WTC11 (cell line): Measurements from ENCODE around the gene MCUR1. TPM values are rescaled to one million over a fixed set of nuclear protein-coding genes. Genes with fewer than 3 reads are reported as not detected.
"Not testable (repeated sequence)": the region's sequence is repeated elsewhere in the genome, so short reads cannot be mapped to it uniquely, and the experiment has no call there.

Source experiments
- ATAC-seq: fragments of 200-7000 bp; cut with Tn5 transposase; 2 replicates; pipeline ENCODE4 v1.10.0; 2021; ENCODE audit warnings: mild to moderate bottlenecking, moderate library complexity
- CTCF ChIA-PET: fragments of 300-600 bp; sonication (Branson Sonifier 250); formaldehyde crosslinking; loops from one replicate; lab custom pipeline; 2021; ENCODE audit warnings: antibody characterized with exemption; lab: Charles Lee
- POLR2A ChIA-PET: fragments of 350-600 bp; sonication (Branson Sonifier 250); formaldehyde crosslinking; loops from one replicate; lab custom pipeline; 2021; ENCODE audit warnings: antibody characterized with exemption; lab: Charles Lee
- DNase-seq: peaks from one replicate; pipeline ENCODE4 v3.0.0; 2021; ENCODE audit warnings: low spot score
- H3K27ac Mint-ChIP-seq: 2 replicates; pipeline ENCODE4 v1.8.0; 2021; ENCODE audit warnings: mixed read lengths
- H3K27me3 Mint-ChIP-seq: 2 replicates; pipeline ENCODE4 v1.8.0; 2021; ENCODE audit warnings: low read depth, mild to moderate bottlenecking, moderate library complexity, mixed read lengths
- H3K36me3 Mint-ChIP-seq: 2 replicates; pipeline ENCODE4 v1.8.0; 2021; ENCODE audit warnings: mixed read lengths
- H3K4me1 Mint-ChIP-seq: 2 replicates; pipeline ENCODE4 v1.8.0; 2022; ENCODE audit warnings: mixed read lengths
- H3K4me3 Mint-ChIP-seq: 2 replicates; pipeline ENCODE4 v1.8.0; 2021; ENCODE audit warnings: mild to moderate bottlenecking, moderate library complexity, mixed read lengths
- H3K9me3 Mint-ChIP-seq: 2 replicates; pipeline ENCODE4 v1.8.0; 2021; ENCODE audit warnings: mixed read lengths
- CBFB ChIP-seq: sonication (generic); formaldehyde crosslinking; IDR thresholded peaks from 2 replicates; pipeline ENCODE4 v1.8.1; 2022; ENCODE audit warnings: mild to moderate bottlenecking, low read depth, missing genetic modification reagents
- GRHL2 ChIP-seq: fragments of 250-450 bp; sonication (Bioruptor Pico); IDR thresholded peaks from 2 replicates; pipeline ENCODE4 v1.8.0; 2022; ENCODE audit warnings: mild to moderate bottlenecking, moderate library complexity; ENCODE audit not compliant: insufficient replicate concordance, severe bottlenecking
- JAZF1 ChIP-seq: fragments of 250-450 bp; sonication (Bioruptor Pico); IDR thresholded peaks from 2 replicates; pipeline ENCODE4 v1.9.0; 2021; ENCODE audit warnings: moderate library complexity, mild to moderate bottlenecking, inconsistent platforms
- MXD4 ChIP-seq: fragments of 250-450 bp; sonication (Bioruptor Pico); IDR thresholded peaks from 2 replicates; pipeline ENCODE4 v1.8.0; 2021; ENCODE audit warnings: mild to moderate bottlenecking, moderate library complexity, borderline replicate concordance
- RELA ChIP-seq: sonication (generic); formaldehyde crosslinking; IDR thresholded peaks from 2 replicates; pipeline ENCODE4 v1.8.1; 2022; ENCODE audit warnings: missing genetic modification reagents, mild to moderate bottlenecking, borderline replicate concordance
- SMAD3 ChIP-seq: sonication (generic); formaldehyde crosslinking; IDR thresholded peaks from 2 replicates; pipeline ENCODE4 v1.8.0; 2022; ENCODE audit warnings: missing genetic modification reagents, mild to moderate bottlenecking, borderline replicate concordance
- SOX15 ChIP-seq: fragments of 250-450 bp; sonication (Bioruptor Pico); IDR thresholded peaks from 2 replicates; pipeline ENCODE4 v1.9.0; 2021; ENCODE audit warnings: mild to moderate bottlenecking
- TCF7 ChIP-seq: sonication (generic); formaldehyde crosslinking; IDR thresholded peaks from 2 replicates; pipeline ENCODE4 v1.8.0; 2022; ENCODE audit warnings: mild to moderate bottlenecking, low read depth, missing genetic modification reagents, moderate library complexity
- ZNF671 ChIP-seq: fragments of 250-450 bp; sonication (Bioruptor Pico); IDR thresholded peaks from 2 replicates; pipeline ENCODE4 v1.8.0; 2021; ENCODE audit warnings: mild to moderate bottlenecking
- total RNA-seq: library from RNA; stranded (reverse); gene quantifications from 3 replicates; pipeline ENCODE4 v1.2.3, GENCODE V29; 2021
- TF ChIP-seq, protein P1 (sequence below): sonication (generic); formaldehyde crosslinking; conservative IDR thresholded peaks from 2 replicates; pipeline ENCODE4 v1.8.1; 2023; ENCODE audit warnings: mild to moderate bottlenecking, low read depth, missing genetic modification reagents, moderate library complexity
- TF ChIP-seq, protein P2 (sequence below): fragments of 250-450 bp; sonication (Bioruptor Pico); IDR thresholded peaks from 2 replicates; pipeline ENCODE4 v1.9.0; 2021; ENCODE audit warnings: mild to moderate bottlenecking
- TF ChIP-seq, protein P3 (sequence below): sonication (generic); formaldehyde crosslinking; IDR thresholded peaks from 2 replicates; pipeline ENCODE4 v1.8.1; 2022; ENCODE audit warnings: mild to moderate bottlenecking, missing genetic modification reagents, moderate library complexity, borderline replicate concordance
- TF ChIP-seq, protein P4 (sequence below): fragments of 250-450 bp; sonication (Bioruptor Pico); IDR thresholded peaks from 2 replicates; pipeline ENCODE4 v1.8.0; 2021; ENCODE audit warnings: mild to moderate bottlenecking
- TF ChIP-seq, protein P5 (sequence below): sonication (generic); formaldehyde crosslinking; IDR thresholded peaks from 2 replicates; pipeline ENCODE4 v1.8.0; 2022; ENCODE audit warnings: mild to moderate bottlenecking, missing genetic modification reagents
- TF ChIP-seq, protein P6 (sequence below): sonication (generic); formaldehyde crosslinking; IDR thresholded peaks from 2 replicates; pipeline ENCODE4 v1.8.1; 2023; ENCODE audit warnings: mild to moderate bottlenecking, missing genetic modification reagents
- TF ChIP-seq, protein P7 (sequence below): sonication (generic); formaldehyde crosslinking; IDR thresholded peaks from 2 replicates; pipeline ENCODE4 v1.8.1; 2023; ENCODE audit warnings: mild to moderate bottlenecking, missing genetic modification reagents
- TF ChIP-seq, protein P8 (sequence below): fragments of 250-450 bp; sonication (Bioruptor Pico); IDR thresholded peaks from 2 replicates; pipeline ENCODE4 v2.1.2; 2022; ENCODE audit warnings: mild to moderate bottlenecking, moderate library complexity

MCUR1 gene
- total RNA-seq, 1 experiment from 2014 or later = 28.1 TPM

DNA sequence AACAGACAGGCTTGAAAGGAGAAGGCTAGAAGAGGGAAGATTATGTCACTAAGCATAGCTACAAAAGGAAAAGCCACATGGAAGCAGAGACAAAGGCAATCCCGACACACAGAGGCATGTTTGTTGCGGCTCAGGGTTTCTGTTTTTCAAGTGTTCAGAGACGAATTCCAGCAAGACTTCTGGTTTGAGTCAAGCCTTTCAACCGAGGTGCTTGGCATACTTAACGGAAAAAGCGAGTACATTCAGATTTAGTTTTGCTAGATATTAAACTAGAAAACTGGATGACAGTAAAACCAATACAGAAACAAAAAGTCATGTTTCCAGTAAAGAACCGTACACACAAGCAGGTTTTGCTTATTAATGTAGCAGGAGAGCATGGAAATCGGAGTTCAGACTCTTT is 27.2 kb downstream of the MCUR1 start:
- ATAC-seq = no peak
- no peaks in the 10 kb centered on the region for H3K27me3 Mint-ChIP-seq
- DNase-seq = no peak
- POLR2A ChIA-PET = no interaction called here
- H3K36me3 Mint-ChIP-seq = peaks cover 23% of the 10 kb centered on the region
- no peak for TF ChIP-seq TCF7 (CRISPR knock-in tag)
- TF ChIP-seq, protein P1, sequence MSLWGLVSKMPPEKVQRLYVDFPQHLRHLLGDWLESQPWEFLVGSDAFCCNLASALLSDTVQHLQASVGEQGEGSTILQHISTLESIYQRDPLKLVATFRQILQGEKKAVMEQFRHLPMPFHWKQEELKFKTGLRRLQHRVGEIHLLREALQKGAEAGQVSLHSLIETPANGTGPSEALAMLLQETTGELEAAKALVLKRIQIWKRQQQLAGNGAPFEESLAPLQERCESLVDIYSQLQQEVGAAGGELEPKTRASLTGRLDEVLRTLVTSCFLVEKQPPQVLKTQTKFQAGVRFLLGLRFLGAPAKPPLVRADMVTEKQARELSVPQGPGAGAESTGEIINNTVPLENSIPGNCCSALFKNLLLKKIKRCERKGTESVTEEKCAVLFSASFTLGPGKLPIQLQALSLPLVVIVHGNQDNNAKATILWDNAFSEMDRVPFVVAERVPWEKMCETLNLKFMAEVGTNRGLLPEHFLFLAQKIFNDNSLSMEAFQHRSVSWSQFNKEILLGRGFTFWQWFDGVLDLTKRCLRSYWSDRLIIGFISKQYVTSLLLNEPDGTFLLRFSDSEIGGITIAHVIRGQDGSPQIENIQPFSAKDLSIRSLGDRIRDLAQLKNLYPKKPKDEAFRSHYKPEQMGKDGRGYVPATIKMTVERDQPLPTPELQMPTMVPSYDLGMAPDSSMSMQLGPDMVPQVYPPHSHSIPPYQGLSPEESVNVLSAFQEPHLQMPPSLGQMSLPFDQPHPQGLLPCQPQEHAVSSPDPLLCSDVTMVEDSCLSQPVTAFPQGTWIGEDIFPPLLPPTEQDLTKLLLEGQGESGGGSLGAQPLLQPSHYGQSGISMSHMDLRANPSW (CRISPR knock-in tag) = no peak
- TF ChIP-seq SMAD3 (CRISPR knock-in tag) = no peak
- TF ChIP-seq, protein P2, sequence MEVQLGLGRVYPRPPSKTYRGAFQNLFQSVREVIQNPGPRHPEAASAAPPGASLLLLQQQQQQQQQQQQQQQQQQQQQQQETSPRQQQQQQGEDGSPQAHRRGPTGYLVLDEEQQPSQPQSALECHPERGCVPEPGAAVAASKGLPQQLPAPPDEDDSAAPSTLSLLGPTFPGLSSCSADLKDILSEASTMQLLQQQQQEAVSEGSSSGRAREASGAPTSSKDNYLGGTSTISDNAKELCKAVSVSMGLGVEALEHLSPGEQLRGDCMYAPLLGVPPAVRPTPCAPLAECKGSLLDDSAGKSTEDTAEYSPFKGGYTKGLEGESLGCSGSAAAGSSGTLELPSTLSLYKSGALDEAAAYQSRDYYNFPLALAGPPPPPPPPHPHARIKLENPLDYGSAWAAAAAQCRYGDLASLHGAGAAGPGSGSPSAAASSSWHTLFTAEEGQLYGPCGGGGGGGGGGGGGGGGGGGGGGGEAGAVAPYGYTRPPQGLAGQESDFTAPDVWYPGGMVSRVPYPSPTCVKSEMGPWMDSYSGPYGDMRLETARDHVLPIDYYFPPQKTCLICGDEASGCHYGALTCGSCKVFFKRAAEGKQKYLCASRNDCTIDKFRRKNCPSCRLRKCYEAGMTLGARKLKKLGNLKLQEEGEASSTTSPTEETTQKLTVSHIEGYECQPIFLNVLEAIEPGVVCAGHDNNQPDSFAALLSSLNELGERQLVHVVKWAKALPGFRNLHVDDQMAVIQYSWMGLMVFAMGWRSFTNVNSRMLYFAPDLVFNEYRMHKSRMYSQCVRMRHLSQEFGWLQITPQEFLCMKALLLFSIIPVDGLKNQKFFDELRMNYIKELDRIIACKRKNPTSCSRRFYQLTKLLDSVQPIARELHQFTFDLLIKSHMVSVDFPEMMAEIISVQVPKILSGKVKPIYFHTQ = no peak
- no peak for TF ChIP-seq MXD4 (CRISPR knock-in tag)
- TF ChIP-seq SOX15 = no peak
- TF ChIP-seq, protein P3, sequence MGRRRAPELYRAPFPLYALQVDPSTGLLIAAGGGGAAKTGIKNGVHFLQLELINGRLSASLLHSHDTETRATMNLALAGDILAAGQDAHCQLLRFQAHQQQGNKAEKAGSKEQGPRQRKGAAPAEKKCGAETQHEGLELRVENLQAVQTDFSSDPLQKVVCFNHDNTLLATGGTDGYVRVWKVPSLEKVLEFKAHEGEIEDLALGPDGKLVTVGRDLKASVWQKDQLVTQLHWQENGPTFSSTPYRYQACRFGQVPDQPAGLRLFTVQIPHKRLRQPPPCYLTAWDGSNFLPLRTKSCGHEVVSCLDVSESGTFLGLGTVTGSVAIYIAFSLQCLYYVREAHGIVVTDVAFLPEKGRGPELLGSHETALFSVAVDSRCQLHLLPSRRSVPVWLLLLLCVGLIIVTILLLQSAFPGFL (CRISPR knock-in tag) = no peak
- no peak for TF ChIP-seq GRHL2 (CRISPR knock-in tag)
- TF ChIP-seq, protein P4, sequence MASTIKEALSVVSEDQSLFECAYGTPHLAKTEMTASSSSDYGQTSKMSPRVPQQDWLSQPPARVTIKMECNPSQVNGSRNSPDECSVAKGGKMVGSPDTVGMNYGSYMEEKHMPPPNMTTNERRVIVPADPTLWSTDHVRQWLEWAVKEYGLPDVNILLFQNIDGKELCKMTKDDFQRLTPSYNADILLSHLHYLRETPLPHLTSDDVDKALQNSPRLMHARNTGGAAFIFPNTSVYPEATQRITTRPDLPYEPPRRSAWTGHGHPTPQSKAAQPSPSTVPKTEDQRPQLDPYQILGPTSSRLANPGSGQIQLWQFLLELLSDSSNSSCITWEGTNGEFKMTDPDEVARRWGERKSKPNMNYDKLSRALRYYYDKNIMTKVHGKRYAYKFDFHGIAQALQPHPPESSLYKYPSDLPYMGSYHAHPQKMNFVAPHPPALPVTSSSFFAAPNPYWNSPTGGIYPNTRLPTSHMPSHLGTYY (CRISPR knock-in tag) = no peak
- no peak for TF ChIP-seq JAZF1
- TF ChIP-seq, protein P5, sequence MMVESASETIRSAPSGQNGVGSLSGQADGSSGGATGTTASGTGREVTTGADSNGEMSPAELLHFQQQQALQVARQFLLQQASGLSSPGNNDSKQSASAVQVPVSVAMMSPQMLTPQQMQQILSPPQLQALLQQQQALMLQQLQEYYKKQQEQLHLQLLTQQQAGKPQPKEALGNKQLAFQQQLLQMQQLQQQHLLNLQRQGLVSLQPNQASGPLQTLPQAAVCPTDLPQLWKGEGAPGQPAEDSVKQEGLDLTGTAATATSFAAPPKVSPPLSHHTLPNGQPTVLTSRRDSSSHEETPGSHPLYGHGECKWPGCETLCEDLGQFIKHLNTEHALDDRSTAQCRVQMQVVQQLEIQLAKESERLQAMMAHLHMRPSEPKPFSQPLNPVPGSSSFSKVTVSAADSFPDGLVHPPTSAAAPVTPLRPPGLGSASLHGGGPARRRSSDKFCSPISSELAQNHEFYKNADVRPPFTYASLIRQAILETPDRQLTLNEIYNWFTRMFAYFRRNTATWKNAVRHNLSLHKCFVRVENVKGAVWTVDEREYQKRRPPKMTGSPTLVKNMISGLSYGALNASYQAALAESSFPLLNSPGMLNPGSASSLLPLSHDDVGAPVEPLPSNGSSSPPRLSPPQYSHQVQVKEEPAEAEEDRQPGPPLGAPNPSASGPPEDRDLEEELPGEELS (CRISPR knock-in tag) = no peak
- no peak for TF ChIP-seq CBFB (CRISPR knock-in tag)
- TF ChIP-seq, protein P6, sequence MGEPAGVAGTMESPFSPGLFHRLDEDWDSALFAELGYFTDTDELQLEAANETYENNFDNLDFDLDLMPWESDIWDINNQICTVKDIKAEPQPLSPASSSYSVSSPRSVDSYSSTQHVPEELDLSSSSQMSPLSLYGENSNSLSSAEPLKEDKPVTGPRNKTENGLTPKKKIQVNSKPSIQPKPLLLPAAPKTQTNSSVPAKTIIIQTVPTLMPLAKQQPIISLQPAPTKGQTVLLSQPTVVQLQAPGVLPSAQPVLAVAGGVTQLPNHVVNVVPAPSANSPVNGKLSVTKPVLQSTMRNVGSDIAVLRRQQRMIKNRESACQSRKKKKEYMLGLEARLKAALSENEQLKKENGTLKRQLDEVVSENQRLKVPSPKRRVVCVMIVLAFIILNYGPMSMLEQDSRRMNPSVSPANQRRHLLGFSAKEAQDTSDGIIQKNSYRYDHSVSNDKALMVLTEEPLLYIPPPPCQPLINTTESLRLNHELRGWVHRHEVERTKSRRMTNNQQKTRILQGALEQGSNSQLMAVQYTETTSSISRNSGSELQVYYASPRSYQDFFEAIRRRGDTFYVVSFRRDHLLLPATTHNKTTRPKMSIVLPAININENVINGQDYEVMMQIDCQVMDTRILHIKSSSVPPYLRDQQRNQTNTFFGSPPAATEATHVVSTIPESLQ (CRISPR knock-in tag) = no peak
- TF ChIP-seq, protein P7, sequence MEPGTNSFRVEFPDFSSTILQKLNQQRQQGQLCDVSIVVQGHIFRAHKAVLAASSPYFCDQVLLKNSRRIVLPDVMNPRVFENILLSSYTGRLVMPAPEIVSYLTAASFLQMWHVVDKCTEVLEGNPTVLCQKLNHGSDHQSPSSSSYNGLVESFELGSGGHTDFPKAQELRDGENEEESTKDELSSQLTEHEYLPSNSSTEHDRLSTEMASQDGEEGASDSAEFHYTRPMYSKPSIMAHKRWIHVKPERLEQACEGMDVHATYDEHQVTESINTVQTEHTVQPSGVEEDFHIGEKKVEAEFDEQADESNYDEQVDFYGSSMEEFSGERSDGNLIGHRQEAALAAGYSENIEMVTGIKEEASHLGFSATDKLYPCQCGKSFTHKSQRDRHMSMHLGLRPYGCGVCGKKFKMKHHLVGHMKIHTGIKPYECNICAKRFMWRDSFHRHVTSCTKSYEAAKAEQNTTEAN (CRISPR knock-in tag) = no peak
- TF ChIP-seq ZNF671 = no peak
- no peak for TF ChIP-seq RELA (CRISPR knock-in tag)
- TF ChIP-seq, protein P8, sequence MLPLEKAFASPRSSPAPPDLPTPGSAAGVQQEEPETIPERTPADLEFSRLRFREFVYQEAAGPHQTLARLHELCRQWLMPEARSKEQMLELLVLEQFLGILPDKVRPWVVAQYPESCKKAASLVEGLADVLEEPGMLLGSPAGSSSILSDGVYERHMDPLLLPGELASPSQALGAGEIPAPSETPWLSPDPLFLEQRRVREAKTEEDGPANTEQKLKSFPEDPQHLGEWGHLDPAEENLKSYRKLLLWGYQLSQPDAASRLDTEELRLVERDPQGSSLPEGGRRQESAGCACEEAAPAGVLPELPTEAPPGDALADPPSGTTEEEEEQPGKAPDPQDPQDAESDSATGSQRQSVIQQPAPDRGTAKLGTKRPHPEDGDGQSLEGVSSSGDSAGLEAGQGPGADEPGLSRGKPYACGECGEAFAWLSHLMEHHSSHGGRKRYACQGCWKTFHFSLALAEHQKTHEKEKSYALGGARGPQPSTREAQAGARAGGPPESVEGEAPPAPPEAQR (CRISPR knock-in tag) = no peak
- no peak overlapping the region for H3K4me3 Mint-ChIP-seq
- peak overlapping the region; percentile 60 for H3K27ac Mint-ChIP-seq
- peaks cover 6% of the 10 kb centered on the region for H3K9me3 Mint-ChIP-seq
- CTCF ChIA-PET = interaction anchor here (2.4 kb wide), 1 partner anchor 17 kb away, joined by 7 read pairs; no protein-coding TSS in a partner anchor
- H3K4me1 Mint-ChIP-seq = peaks cover 9% of the 10 kb centered on the region

DNA sequence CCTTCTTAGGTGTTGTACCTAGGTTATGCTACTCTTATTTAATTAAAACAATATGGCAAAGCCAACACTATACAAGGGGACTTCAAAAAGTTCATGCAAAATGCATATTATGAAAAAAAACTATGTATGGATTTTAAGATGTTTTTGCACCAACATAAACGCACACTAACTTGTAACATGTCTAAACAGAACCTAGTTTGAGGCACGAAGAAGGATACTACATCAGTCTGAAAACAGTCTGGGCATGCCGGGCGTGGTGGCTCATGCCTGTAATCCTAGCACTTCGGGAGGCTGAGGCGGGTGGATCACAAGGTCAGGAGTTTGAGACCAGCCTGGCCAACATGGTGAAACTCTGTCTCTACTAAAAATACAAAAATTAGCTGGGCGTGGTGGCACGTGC is 34.2 kb downstream of the MCUR1 start:
- H3K27me3 Mint-ChIP-seq, H3K9me3 Mint-ChIP-seq, POLR2A ChIA-PET, H3K4me1 Mint-ChIP-seq, ATAC-seq, H3K27ac Mint-ChIP-seq, CTCF ChIA-PET, H3K4me3 Mint-ChIP-seq, DNase-seq, H3K36me3 Mint-ChIP-seq: not testable (repeated sequence)
